Measurements from ENCODE around the gene PRRC2B. TPM values are rescaled to one million over a fixed set of nuclear protein-coding genes. Genes with fewer than 3 reads are reported as not detected.

The PRRC2B gene
- total and polyA plus RNA-seq, 4 donors, result 39.4 to 171 (median 91.4) TPM

DNA sequence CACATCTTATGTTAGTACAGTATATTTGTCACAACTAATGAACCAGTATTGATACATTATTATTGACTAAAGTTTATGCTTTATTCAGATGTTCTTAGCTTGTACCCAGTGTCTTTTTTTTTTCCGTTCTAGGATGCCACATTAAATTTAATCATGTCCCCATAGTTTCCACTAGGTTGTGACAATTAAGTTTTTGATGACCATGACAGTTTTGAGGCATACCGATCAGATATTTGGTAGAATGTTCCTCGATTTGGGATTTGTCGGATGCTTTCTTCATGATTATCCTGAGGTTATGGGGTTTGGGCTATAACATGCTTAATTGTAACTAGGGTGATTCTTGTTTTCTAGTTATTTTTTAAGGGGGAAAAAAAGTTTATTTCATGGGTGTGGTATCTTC is 22.6 kb downstream of the PRRC2B start:
- peaks cover 0 to 9% (median 1%) of the 10 kb centered on the region in 4 donors for H3K36me3 ChIP-seq (ENCODE audit: control insufficient read depth in 4 of 4, insufficient read depth in 4 of 4, low read length in 4 of 4)
- DNase-seq (no peak), ATAC-seq (ENCODE audit: insufficient read depth, low FRiP score) (no peak)
- H3K9me3 ChIP-seq (ENCODE audit: control insufficient read depth in 4 of 4, insufficient read depth in 3 of 4, low read length in 3 of 4), result no peaks in the 10 kb centered on the region
- H3K9ac ChIP-seq (ENCODE audit: insufficient read depth in 1 of 2, low read length in 2 of 2), result no peak overlapping the region
- WGBS, 2 donors, result 88 to 94% methylated on average over 4 of the region's 4 CpGs
- H3K27ac ChIP-seq (ENCODE audit: low read depth in 1 of 2, low read length in 1 of 2), result no peak overlapping the region
- no peak overlapping the region for H3K4me3 ChIP-seq
- TF ChIP-seq, protein P1, sequence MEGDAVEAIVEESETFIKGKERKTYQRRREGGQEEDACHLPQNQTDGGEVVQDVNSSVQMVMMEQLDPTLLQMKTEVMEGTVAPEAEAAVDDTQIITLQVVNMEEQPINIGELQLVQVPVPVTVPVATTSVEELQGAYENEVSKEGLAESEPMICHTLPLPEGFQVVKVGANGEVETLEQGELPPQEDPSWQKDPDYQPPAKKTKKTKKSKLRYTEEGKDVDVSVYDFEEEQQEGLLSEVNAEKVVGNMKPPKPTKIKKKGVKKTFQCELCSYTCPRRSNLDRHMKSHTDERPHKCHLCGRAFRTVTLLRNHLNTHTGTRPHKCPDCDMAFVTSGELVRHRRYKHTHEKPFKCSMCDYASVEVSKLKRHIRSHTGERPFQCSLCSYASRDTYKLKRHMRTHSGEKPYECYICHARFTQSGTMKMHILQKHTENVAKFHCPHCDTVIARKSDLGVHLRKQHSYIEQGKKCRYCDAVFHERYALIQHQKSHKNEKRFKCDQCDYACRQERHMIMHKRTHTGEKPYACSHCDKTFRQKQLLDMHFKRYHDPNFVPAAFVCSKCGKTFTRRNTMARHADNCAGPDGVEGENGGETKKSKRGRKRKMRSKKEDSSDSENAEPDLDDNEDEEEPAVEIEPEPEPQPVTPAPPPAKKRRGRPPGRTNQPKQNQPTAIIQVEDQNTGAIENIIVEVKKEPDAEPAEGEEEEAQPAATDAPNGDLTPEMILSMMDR (IDR thresholded peaks at IDR 0.05; ENCODE audit: control extremely low read depth, extremely low read depth), result no peak
- H3K4me1 ChIP-seq (ENCODE audit: control insufficient read depth in 5 of 5, insufficient read depth in 5 of 5, low read length in 5 of 5), result peaks cover 10 to 31% (median 25%) of the 10 kb centered on the region in 5 donors
- H3K27me3 ChIP-seq (ENCODE audit: control insufficient read depth in 3 of 3, insufficient read depth in 3 of 3, low read length in 2 of 3), result no peaks in the 10 kb centered on the region

DNA sequence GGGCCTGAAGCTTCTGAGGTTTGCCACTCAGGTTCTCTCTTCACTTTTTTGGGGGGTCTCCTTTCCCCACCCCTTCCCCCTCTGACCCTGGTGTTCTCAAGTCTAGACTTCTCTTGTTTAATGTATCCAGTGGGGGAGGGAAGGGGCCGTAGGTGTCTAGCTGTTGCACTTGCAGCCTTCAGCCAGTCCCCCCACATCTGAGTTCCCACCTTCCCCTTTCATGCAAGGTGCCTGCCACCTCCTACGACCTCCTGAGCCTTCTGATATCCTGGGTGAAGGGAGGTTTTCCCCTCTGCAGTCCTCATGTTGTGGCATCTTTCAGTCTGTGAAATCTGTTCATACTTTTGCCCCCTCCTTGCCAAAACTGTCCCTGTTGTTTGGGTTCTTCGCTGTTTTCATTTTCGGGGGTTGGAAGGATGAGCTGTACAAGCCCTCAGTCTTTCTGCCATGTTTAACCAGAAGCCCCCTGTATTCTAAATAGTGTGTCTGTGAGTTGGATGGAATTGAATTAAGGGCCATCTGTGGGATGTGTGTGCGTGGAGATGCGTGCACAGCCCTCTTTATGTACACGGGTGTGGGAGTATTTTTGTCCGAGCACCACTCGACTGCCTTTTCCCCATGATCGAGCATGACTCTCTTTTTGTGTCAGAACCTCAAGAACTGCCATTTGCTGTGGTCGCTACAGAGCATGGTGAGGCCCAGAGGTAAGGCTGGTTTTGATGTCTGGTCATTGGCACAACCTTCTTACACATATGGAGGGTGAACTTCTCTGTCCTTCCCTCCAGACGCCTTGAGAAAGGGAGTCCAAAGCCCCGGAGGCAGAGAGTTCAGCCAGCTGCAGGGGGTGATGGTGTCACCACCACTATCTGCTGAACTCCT is 23.6 kb downstream of the PRRC2B start:
- ATAC-seq (ENCODE audit: insufficient read depth, low FRiP score) (no peak), DNase-seq (no peak)
- 57 to 66% methylated on average over 13 of the region's 13 CpGs for WGBS, 2 donors
- Histone ChIP-seq H3K27me3 (ENCODE audit: control insufficient read depth in 3 of 3, insufficient read depth in 3 of 3, low read length in 2 of 3) (no peaks in the 10 kb centered on the region), H3K27ac (ENCODE audit: low read depth in 1 of 2, low read length in 1 of 2) (peak overlapping the region in 1 of 2 donors; percentile 64), H3K9ac (ENCODE audit: insufficient read depth in 1 of 2, low read length in 2 of 2) (peak overlapping the region in 1 of 2 donors; percentile 13), H3K4me3 (no peak overlapping the region), H3K4me1 (ENCODE audit: control insufficient read depth in 5 of 5, insufficient read depth in 5 of 5, low read length in 5 of 5) (peaks cover 15 to 39% (median 24%) of the 10 kb centered on the region in 5 donors), H3K36me3 (ENCODE audit: control insufficient read depth in 4 of 4, insufficient read depth in 4 of 4, low read length in 4 of 4) (peaks cover 0 to 6% (median 1%) of the 10 kb centered on the region in 4 donors), H3K9me3 (ENCODE audit: control insufficient read depth in 4 of 4, insufficient read depth in 3 of 4, low read length in 3 of 4) (no peaks in the 10 kb centered on the region)
- TF ChIP-seq, protein P1 (IDR thresholded peaks at IDR 0.05; ENCODE audit: control extremely low read depth, extremely low read depth), result no peak

DNA sequence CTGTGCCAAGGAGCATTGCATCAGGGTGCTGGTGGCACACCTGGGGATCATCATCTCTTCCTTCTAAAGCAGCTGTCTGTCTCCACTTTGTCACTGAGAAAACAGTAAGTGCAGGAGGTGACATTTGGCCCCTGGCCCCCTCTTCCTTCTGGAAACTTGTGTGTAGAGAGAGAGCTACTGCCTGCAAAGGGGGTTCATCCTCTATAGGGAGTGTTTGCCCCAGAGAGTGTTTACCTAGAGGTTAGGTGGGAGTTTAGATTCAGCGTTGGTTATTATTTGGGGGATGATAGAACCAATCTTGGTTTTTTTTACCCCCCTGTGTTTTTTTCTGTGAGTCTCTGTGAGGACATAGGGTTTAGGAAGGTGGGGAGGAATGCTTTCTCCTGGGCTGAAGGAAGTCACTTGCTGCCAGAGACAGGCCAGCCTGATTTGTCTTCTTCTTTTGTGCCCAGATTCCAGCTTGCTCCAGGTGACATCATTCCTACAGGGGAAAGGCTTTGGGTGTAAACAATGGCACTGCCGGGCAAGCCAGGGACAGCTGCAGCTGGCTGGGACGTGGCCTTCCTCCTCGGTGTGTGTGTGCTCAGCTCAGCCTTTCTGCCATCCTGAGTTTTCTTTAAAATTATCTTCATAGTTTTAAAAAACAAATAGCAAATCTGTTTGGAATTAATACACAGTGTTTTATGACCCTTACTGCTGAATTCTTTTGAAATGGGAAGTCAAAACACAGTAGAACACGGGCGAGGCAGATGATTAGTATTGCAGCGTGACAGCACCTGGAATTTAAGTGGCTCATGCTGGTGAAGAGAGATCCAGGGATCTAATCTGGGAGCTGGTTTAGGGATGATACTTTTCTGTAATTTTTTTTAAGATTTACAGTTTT is 24.5 kb downstream of the PRRC2B start:
- Histone ChIP-seq H3K9ac (ENCODE audit: insufficient read depth in 1 of 2, low read length in 2 of 2) (no peak overlapping the region), H3K9me3 (ENCODE audit: control insufficient read depth in 4 of 4, insufficient read depth in 3 of 4, low read length in 3 of 4) (no peaks in the 10 kb centered on the region), H3K27me3 (ENCODE audit: control insufficient read depth in 3 of 3, insufficient read depth in 3 of 3, low read length in 2 of 3) (no peaks in the 10 kb centered on the region), H3K36me3 (ENCODE audit: control insufficient read depth in 4 of 4, insufficient read depth in 4 of 4, low read length in 4 of 4) (peaks cover 0 to 6% (median 1%) of the 10 kb centered on the region in 4 donors), H3K27ac (ENCODE audit: low read depth in 1 of 2, low read length in 1 of 2) (peak overlapping the region in 1 of 2 donors; percentile 64), H3K4me3 (no peak overlapping the region), H3K4me1 (ENCODE audit: control insufficient read depth in 5 of 5, insufficient read depth in 5 of 5, low read length in 5 of 5) (peaks cover 22 to 47% (median 33%) of the 10 kb centered on the region in 5 donors)
- ATAC-seq (ENCODE audit: insufficient read depth, low FRiP score) (no peak), DNase-seq (peak in 1 of 3 donors; percentile 47)
- TF ChIP-seq, protein P1 (IDR thresholded peaks at IDR 0.05; ENCODE audit: control extremely low read depth, extremely low read depth), result no peak
- 27 to 39% methylated on average over 7 of the region's 7 CpGs for WGBS, 2 donors
